ENCODE results near the gene SLC12A2. TPM values are rescaled to one million over a fixed set of nuclear protein-coding genes. Genes with fewer than 3 reads are reported as not detected.

Gene SLC12A2
- polyA plus RNA-seq, 1 donor from 2014 or later = 28.6 TPM

GRCh38 chr5:128158342-128158741 lies 74.8 kb downstream of the SLC12A2 start:
- no peak for TF ChIP-seq CTCF (IDR thresholded peaks at IDR 0.05; ENCODE audit: poor library complexity, severe bottlenecking)
- TF ChIP-seq, protein P1, sequence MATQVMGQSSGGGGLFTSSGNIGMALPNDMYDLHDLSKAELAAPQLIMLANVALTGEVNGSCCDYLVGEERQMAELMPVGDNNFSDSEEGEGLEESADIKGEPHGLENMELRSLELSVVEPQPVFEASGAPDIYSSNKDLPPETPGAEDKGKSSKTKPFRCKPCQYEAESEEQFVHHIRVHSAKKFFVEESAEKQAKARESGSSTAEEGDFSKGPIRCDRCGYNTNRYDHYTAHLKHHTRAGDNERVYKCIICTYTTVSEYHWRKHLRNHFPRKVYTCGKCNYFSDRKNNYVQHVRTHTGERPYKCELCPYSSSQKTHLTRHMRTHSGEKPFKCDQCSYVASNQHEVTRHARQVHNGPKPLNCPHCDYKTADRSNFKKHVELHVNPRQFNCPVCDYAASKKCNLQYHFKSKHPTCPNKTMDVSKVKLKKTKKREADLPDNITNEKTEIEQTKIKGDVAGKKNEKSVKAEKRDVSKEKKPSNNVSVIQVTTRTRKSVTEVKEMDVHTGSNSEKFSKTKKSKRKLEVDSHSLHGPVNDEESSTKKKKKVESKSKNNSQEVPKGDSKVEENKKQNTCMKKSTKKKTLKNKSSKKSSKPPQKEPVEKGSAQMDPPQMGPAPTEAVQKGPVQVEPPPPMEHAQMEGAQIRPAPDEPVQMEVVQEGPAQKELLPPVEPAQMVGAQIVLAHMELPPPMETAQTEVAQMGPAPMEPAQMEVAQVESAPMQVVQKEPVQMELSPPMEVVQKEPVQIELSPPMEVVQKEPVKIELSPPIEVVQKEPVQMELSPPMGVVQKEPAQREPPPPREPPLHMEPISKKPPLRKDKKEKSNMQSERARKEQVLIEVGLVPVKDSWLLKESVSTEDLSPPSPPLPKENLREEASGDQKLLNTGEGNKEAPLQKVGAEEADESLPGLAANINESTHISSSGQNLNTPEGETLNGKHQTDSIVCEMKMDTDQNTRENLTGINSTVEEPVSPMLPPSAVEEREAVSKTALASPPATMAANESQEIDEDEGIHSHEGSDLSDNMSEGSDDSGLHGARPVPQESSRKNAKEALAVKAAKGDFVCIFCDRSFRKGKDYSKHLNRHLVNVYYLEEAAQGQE (IDR thresholded peaks at IDR 0.05; ENCODE audit: borderline replicate concordance) = no peak
- TF ChIP-seq RAD21 (conservative IDR thresholded peaks at IDR 0.05) = no peak
- TF ChIP-seq TAF1 (IDR thresholded peaks at IDR 0.05; ENCODE audit: low read depth) = no peak
- Histone ChIP-seq H3K9ac (ENCODE audit: low read length) (no peak overlapping the region), H3K9me2 (ENCODE audit: insufficient read depth, low read length) (no peaks in the 10 kb centered on the region), H3K4me2 (ENCODE audit: low read length) (no peak overlapping the region), H3K4me3 (ENCODE audit: low read length) (no peak overlapping the region), H3K79me2 (replicated peaks; ENCODE audit: insufficient read depth, low read length) (no peaks in the 10 kb centered on the region), H3F3A (ENCODE audit: insufficient read depth, low read length, poor library complexity, severe bottlenecking) (no peaks in the 10 kb centered on the region), H3K27me3 (ENCODE audit: insufficient read depth, low read depth, low read length) (no peaks in the 10 kb centered on the region), H2AFZ (ENCODE audit: low read depth, low read length) (no peak overlapping the region), H4K20me1 (ENCODE audit: insufficient read depth) (no peaks in the 10 kb centered on the region), H3K9me3 (ENCODE audit: low read length) (no peaks in the 10 kb centered on the region), H3K36me3 (ENCODE audit: insufficient read depth, low read length) (peaks cover 3% of the 10 kb centered on the region), H3K27ac (ENCODE audit: low read length) (no peak overlapping the region)

DNA sequence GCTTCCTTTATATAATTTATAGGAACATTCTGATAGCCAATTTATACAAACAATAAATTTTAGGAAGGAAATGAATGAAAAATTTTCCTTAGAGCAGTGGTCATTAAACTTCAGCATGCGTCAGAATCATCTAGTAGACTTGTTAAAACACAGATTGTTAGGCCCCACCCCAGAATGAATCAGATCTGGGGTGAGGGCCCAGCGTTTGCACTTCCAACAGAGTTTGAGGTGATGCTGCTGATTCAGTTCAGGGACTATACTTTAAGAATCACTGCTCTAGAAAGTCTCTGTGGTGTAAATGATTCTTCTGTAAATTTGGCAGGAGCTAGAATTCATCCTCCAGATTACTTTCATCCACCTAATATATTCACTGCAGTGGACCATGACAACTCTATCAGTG lies 80.4 kb downstream of the SLC12A2 start:
- peaks cover 3% of the 10 kb centered on the region for H3K36me3 ChIP-seq (ENCODE audit: insufficient read depth, low read length)
- H3K9me3 ChIP-seq (ENCODE audit: low read length) = no peaks in the 10 kb centered on the region
- no peak overlapping the region for H3K4me2 ChIP-seq (ENCODE audit: low read length)
- no peaks in the 10 kb centered on the region for H3K9me2 ChIP-seq (ENCODE audit: insufficient read depth, low read length)
- no peak overlapping the region for H3K4me3 ChIP-seq (ENCODE audit: low read length)
- H2AFZ ChIP-seq (ENCODE audit: low read depth, low read length) = no peak overlapping the region
- H3K9ac ChIP-seq (ENCODE audit: low read length) = no peak overlapping the region
- H3K27ac ChIP-seq (ENCODE audit: low read length) = no peak overlapping the region
- no peaks in the 10 kb centered on the region for H3F3A ChIP-seq (ENCODE audit: insufficient read depth, low read length, poor library complexity, severe bottlenecking)
- no peaks in the 10 kb centered on the region for H3K27me3 ChIP-seq (ENCODE audit: insufficient read depth, low read depth, low read length)
- no peaks in the 10 kb centered on the region for H4K20me1 ChIP-seq (ENCODE audit: insufficient read depth)
- TF ChIP-seq RAD21 (conservative IDR thresholded peaks at IDR 0.05) = no peak
- no peaks in the 10 kb centered on the region for H3K79me2 ChIP-seq (replicated peaks; ENCODE audit: insufficient read depth, low read length)

DNA sequence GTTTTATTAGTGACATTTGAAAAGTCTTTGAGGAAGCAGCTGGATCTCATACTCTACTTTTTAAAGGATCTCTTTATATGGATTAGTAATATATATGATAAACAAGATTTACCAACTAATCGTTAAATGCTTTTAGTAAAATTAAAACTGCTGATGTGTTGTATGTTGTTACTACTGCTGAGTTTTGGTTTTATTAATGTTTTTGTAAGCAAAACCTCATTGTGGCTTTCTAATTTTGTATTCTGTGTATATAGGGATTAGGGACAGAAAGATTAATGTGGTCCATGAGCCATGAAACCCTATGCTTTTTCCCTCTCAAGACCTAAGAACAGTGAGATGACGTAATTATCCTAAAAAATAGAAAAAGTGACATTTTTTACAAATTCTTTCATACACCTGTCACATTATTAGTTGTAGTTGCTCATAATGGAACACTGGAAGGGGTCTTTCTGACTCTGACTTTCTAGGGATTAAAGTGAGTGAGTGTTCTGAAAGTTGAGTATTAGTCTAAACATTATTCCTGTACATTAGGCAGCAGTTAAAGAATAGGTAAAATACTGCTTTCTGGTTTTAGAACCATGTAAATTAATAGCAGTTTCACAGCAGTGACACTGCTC lies 85.9 kb downstream of the SLC12A2 start:
- H3K4me2 ChIP-seq (ENCODE audit: low read length) = no peak overlapping the region
- no peaks in the 10 kb centered on the region for H4K20me1 ChIP-seq (ENCODE audit: insufficient read depth)
- no peaks in the 10 kb centered on the region for H3K9me3 ChIP-seq (ENCODE audit: low read length)
- H3K9ac ChIP-seq (ENCODE audit: low read length) = no peak overlapping the region
- H3K27ac ChIP-seq (ENCODE audit: low read length) = no peak overlapping the region
- TF ChIP-seq POLR2AphosphoS5 (IDR thresholded peaks at IDR 0.05) (no peak), EZH2 (IDR thresholded peaks at IDR 0.05; ENCODE audit: borderline replicate concordance, insufficient read depth, low read length, poor library complexity, severe bottlenecking) (no peak), SMC3 (conservative IDR thresholded peaks at IDR 0.05; ENCODE audit: poor library complexity) (no peak), MXI1 (conservative IDR thresholded peaks at IDR 0.05; ENCODE audit: poor library complexity, severe bottlenecking) (no peak), RAD21 (conservative IDR thresholded peaks at IDR 0.05) (no peak), TAF1 (IDR thresholded peaks at IDR 0.05; ENCODE audit: low read depth) (no peak), EP300 (conservative IDR thresholded peaks at IDR 0.05; ENCODE audit: poor library complexity, severe bottlenecking) (no peak), CTCF (IDR thresholded peaks at IDR 0.05; ENCODE audit: poor library complexity, severe bottlenecking) (no peak)
- TF ChIP-seq, protein P1 (IDR thresholded peaks at IDR 0.05; ENCODE audit: borderline replicate concordance) = no peak
- H3K4me3 ChIP-seq (ENCODE audit: low read length) = no peak overlapping the region
- no peaks in the 10 kb centered on the region for H3K36me3 ChIP-seq (ENCODE audit: insufficient read depth, low read length)
- no peaks in the 10 kb centered on the region for H3K79me2 ChIP-seq (replicated peaks; ENCODE audit: insufficient read depth, low read length)
- H3F3A ChIP-seq (ENCODE audit: insufficient read depth, low read length, poor library complexity, severe bottlenecking) = no peaks in the 10 kb centered on the region
- H2AFZ ChIP-seq (ENCODE audit: low read depth, low read length) = no peak overlapping the region
- H3K9me2 ChIP-seq (ENCODE audit: insufficient read depth, low read length) = no peaks in the 10 kb centered on the region
- no peaks in the 10 kb centered on the region for H3K27me3 ChIP-seq (ENCODE audit: insufficient read depth, low read depth, low read length)

Measured in neural cell (in vitro differentiated cells).